ENCODE measurements around the gene HSDL2.

Gene HSDL2

GRCh38 chr9:112333639-112334431, 46.1 kb upstream of the HSDL2 start:
- peak; percentile 74 for TF ChIP-seq CTCF (IDR thresholded peaks at IDR 0.05; ENCODE audit: low read depth, low read length, missing control alignments)
- Histone ChIP-seq H3K27ac (peak overlapping the region; percentile 90), H3K27me3 (replicated peaks) (no peaks in the 10 kb centered on the region), H3K36me3 (replicated peaks) (no peaks in the 10 kb centered on the region), H3K4me3 (ENCODE audit: low read depth, low read length) (peak overlapping the region; percentile 82)
- peak; percentile 90 for DNase-seq
- in situ Hi-C loops (cut with HindIII; ENCODE audit: low pct_ligation_motif_present, low sequenced_read_pairs) = no loop called here

DNA sequence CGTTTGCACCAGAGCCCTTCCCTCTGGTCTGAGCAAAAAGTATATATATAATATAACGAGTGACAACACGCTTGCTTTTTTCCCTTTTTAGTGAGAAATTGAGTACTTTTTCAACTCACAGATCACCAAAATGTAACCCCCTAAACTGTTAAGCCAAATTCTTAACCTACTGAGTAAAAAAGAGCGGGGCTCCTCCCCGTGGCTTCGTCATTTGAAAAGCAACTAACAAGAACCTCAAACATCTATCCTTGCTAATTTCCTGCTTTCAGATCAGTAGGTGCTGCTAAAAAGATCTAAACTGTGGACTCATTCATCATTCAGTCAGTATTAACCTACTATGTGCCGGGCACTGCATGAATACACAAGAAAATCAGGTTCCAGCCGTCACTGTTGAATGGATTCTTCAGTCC, 45.5 kb upstream of the HSDL2 start:
- in situ Hi-C loops (cut with HindIII; ENCODE audit: low pct_ligation_motif_present, low sequenced_read_pairs) = no loop called here
- DNase-seq = no peak
- no peak for TF ChIP-seq CTCF (IDR thresholded peaks at IDR 0.05; ENCODE audit: low read depth, low read length, missing control alignments)
- H3K27me3 ChIP-seq (replicated peaks) = no peaks in the 10 kb centered on the region
- H3K36me3 ChIP-seq (replicated peaks) = no peaks in the 10 kb centered on the region
- H3K4me3 ChIP-seq (ENCODE audit: low read depth, low read length) = peak overlapping the region; percentile 70
- peak overlapping the region; percentile 75 for H3K27ac ChIP-seq

GRCh38 chr9:112337547-112337946, 42.4 kb upstream of the HSDL2 start:
- Histone ChIP-seq H3K36me3 (replicated peaks) (no peaks in the 10 kb centered on the region), H3K4me3 (ENCODE audit: low read depth, low read length) (no peak overlapping the region), H3K27ac (no peak overlapping the region), H3K27me3 (replicated peaks) (no peaks in the 10 kb centered on the region)
- no peak for DNase-seq
- in situ Hi-C loops (cut with HindIII; ENCODE audit: low pct_ligation_motif_present, low sequenced_read_pairs) = no loop called here
- no peak for TF ChIP-seq CTCF (IDR thresholded peaks at IDR 0.05; ENCODE audit: low read depth, low read length, missing control alignments)

- peak overlapping the region; percentile 6 for H3K27ac ChIP-seq
- H3K4me3 ChIP-seq (ENCODE audit: low read depth, low read length) = no peak overlapping the region
- H3K36me3 ChIP-seq (replicated peaks) = no peaks in the 10 kb centered on the region
- TF ChIP-seq CTCF (IDR thresholded peaks at IDR 0.05; ENCODE audit: low read depth, low read length, missing control alignments) = no peak
- in situ Hi-C loops (cut with HindIII; ENCODE audit: low pct_ligation_motif_present, low sequenced_read_pairs) = no loop called here
- peak; percentile 73 for DNase-seq
- H3K27me3 ChIP-seq (replicated peaks) = no peaks in the 10 kb centered on the region
Observed at GRCh38 chr9:112338561-112338960, 41.3 kb upstream of the HSDL2 start.

- H3K36me3 ChIP-seq (replicated peaks) = no peaks in the 10 kb centered on the region
Observed at GRCh38 chr9:112339886-112340285, 40.0 kb upstream of the HSDL2 start.

More at GRCh38 chr9:112339886-112340285, 40.0 kb upstream of the HSDL2 start:
- in situ Hi-C loops (cut with HindIII; ENCODE audit: low pct_ligation_motif_present, low sequenced_read_pairs) = no loop called here
- Histone ChIP-seq H3K27ac (no peak overlapping the region), H3K27me3 (replicated peaks) (no peaks in the 10 kb centered on the region), H3K4me3 (ENCODE audit: low read depth, low read length) (no peak overlapping the region)
- no peak for TF ChIP-seq CTCF (IDR thresholded peaks at IDR 0.05; ENCODE audit: low read depth, low read length, missing control alignments)
- no peak for DNase-seq

Measured in brain microvascular endothelial cell (primary cell).